ENCODE data around the gene HNF1B. TPM values are rescaled to one million over a fixed set of nuclear protein-coding genes. Genes with fewer than 3 reads are reported as not detected.

The HNF1B gene
- total RNA-seq, 1 donor, result not detected

GRCh38 chr17:37713028-37713431 is 31.8 kb downstream of the HNF1B start:
- Histone ChIP-seq H3K27ac (ENCODE audit: low read depth, low read length) (no peak overlapping the region), H3K27me3 (ENCODE audit: insufficient read depth, low read length) (peaks cover 23% of the 10 kb centered on the region), H3K4me2 (ENCODE audit: insufficient read depth, low read length) (no peak overlapping the region), H4K20me1 (ENCODE audit: insufficient read depth, low read length) (no peaks in the 10 kb centered on the region), H3K4me3 (ENCODE audit: insufficient read depth, low read length) (no peak overlapping the region), H3K4me1 (ENCODE audit: insufficient read depth, low read length) (peaks cover 14% of the 10 kb centered on the region), H3K79me2 (ENCODE audit: insufficient read depth, low read length) (no peaks in the 10 kb centered on the region), H3K9me3 (ENCODE audit: low read depth, low read length) (no peaks in the 10 kb centered on the region), H3K36me3 (ENCODE audit: insufficient read depth, low read length) (no peaks in the 10 kb centered on the region), H2AFZ (ENCODE audit: low read length) (no peak overlapping the region)
- no peak for TF ChIP-seq CTCF (IDR thresholded peaks at IDR 0.05; ENCODE audit: extremely low read depth, low read depth, low read length)
- DNase-seq (ENCODE audit: insufficient read length, low spot score, missing footprints), result no peak

- no peak overlapping the region for H3K4me2 ChIP-seq (ENCODE audit: insufficient read depth, low read length)
- H3K4me1 ChIP-seq (ENCODE audit: insufficient read depth, low read length), result no peaks in the 10 kb centered on the region
- no peak for DNase-seq (ENCODE audit: insufficient read length, low spot score, missing footprints)
- H2AFZ ChIP-seq (ENCODE audit: low read length), result no peak overlapping the region
- H3K9me3 ChIP-seq (ENCODE audit: low read depth, low read length), result no peaks in the 10 kb centered on the region
- H3K79me2 ChIP-seq (ENCODE audit: insufficient read depth, low read length), result no peaks in the 10 kb centered on the region
- peaks cover 34% of the 10 kb centered on the region for H3K27me3 ChIP-seq (ENCODE audit: insufficient read depth, low read length)
- no peak overlapping the region for H3K4me3 ChIP-seq (ENCODE audit: insufficient read depth, low read length)
- no peak overlapping the region for H3K27ac ChIP-seq (ENCODE audit: low read depth, low read length)
- H3K36me3 ChIP-seq (ENCODE audit: insufficient read depth, low read length), result no peaks in the 10 kb centered on the region
- no peak for TF ChIP-seq CTCF (IDR thresholded peaks at IDR 0.05; ENCODE audit: extremely low read depth, low read depth, low read length)
- H4K20me1 ChIP-seq (ENCODE audit: insufficient read depth, low read length), result no peaks in the 10 kb centered on the region
Measured at GRCh38 chr17:37711113-37711512, 33.7 kb downstream of the HNF1B start.

- H3K4me1 ChIP-seq (ENCODE audit: insufficient read depth, low read length), result no peaks in the 10 kb centered on the region
- no peak overlapping the region for H3K4me3 ChIP-seq (ENCODE audit: insufficient read depth, low read length)
- no peak for TF ChIP-seq CTCF (IDR thresholded peaks at IDR 0.05; ENCODE audit: extremely low read depth, low read depth, low read length)
- H4K20me1 ChIP-seq (ENCODE audit: insufficient read depth, low read length), result no peaks in the 10 kb centered on the region
- H3K9me3 ChIP-seq (ENCODE audit: low read depth, low read length), result no peaks in the 10 kb centered on the region
- no peak overlapping the region for H3K27ac ChIP-seq (ENCODE audit: low read depth, low read length)
- no peaks in the 10 kb centered on the region for H3K79me2 ChIP-seq (ENCODE audit: insufficient read depth, low read length)
- no peaks in the 10 kb centered on the region for H3K36me3 ChIP-seq (ENCODE audit: insufficient read depth, low read length)
- no peak for DNase-seq (ENCODE audit: insufficient read length, low spot score, missing footprints)
- H2AFZ ChIP-seq (ENCODE audit: low read length), result no peak overlapping the region
- H3K4me2 ChIP-seq (ENCODE audit: insufficient read depth, low read length), result no peak overlapping the region
- H3K27me3 ChIP-seq (ENCODE audit: insufficient read depth, low read length), result peaks cover 34% of the 10 kb centered on the region
Measured at GRCh38 chr17:37710344-37710886, 34.4 kb downstream of the HNF1B start.

GRCh38 chr17:37708616-37709212 is 36.1 kb downstream of the HNF1B start:
- TF ChIP-seq CTCF (IDR thresholded peaks at IDR 0.05; ENCODE audit: extremely low read depth, low read depth, low read length), result no peak
- Histone ChIP-seq H3K9me3 (ENCODE audit: low read depth, low read length) (no peaks in the 10 kb centered on the region), H3K4me3 (ENCODE audit: insufficient read depth, low read length) (no peak overlapping the region), H3K27me3 (ENCODE audit: insufficient read depth, low read length) (peaks cover 32% of the 10 kb centered on the region), H3K27ac (ENCODE audit: low read depth, low read length) (no peak overlapping the region), H2AFZ (ENCODE audit: low read length) (no peak overlapping the region), H3K79me2 (ENCODE audit: insufficient read depth, low read length) (no peaks in the 10 kb centered on the region), H3K36me3 (ENCODE audit: insufficient read depth, low read length) (no peaks in the 10 kb centered on the region), H3K4me2 (ENCODE audit: insufficient read depth, low read length) (no peak overlapping the region), H4K20me1 (ENCODE audit: insufficient read depth, low read length) (no peaks in the 10 kb centered on the region), H3K4me1 (ENCODE audit: insufficient read depth, low read length) (no peaks in the 10 kb centered on the region)
- no peak for DNase-seq (ENCODE audit: insufficient read length, low spot score, missing footprints)

Data from osteoblast (primary cell).